ENCODE results near the gene NUDC.

- TF ChIP-seq CTCF (IDR thresholded peaks at IDR 0.05) (no peak), REST (IDR thresholded peaks at IDR 0.05; ENCODE audit: insufficient read depth in 1 of 2, low read depth in 2 of 2, low read length in 1 of 2) (no peak), TCF7L2 (IDR thresholded peaks at IDR 0.05; ENCODE audit: low read depth, low read length) (no peak)
Observed at GRCh38 chr1:26951821-26952497, 30.4 kb downstream of the NUDC start.

Measured in Panc1 (cell line).